GM06990 (cell line): ENCODE data around the gene HOXC12.

ENCODE experiments used
- DNase-seq: peaks from one replicate; pipeline ENCODE4 v3.0.0-alpha.2; 2011; ENCODE audit not compliant: insufficient read length; ENCODE audit errors: extremely low read depth
- H3K27me3 ChIP-seq: replicated peaks from 2 replicates; pipeline ENCODE4 v1.6.0; 2011; ENCODE audit warnings: low read length; ENCODE audit not compliant: control insufficient read depth, insufficient read depth
- H3K36me3 ChIP-seq: 2 replicates; pipeline ENCODE4 v1.5.1; 2011; ENCODE audit warnings: low read length; ENCODE audit not compliant: control insufficient read depth, insufficient read depth
- H3K4me3 ChIP-seq: replicated peaks from 2 replicates; pipeline ENCODE4 v1.5.1; 2011; ENCODE audit warnings: low read depth, mild to moderate bottlenecking, control low read depth, low read length
- TF ChIP-seq, protein P1 (sequence below): IDR thresholded peaks from 2 replicates; pipeline ENCODE4 v1.5.1; 2011; ENCODE audit warnings: low read length, control low read depth, mild to moderate bottlenecking, inconsistent platforms; ENCODE audit not compliant: insufficient read depth, poor library complexity, severe bottlenecking

HOXC12 gene

DNA sequence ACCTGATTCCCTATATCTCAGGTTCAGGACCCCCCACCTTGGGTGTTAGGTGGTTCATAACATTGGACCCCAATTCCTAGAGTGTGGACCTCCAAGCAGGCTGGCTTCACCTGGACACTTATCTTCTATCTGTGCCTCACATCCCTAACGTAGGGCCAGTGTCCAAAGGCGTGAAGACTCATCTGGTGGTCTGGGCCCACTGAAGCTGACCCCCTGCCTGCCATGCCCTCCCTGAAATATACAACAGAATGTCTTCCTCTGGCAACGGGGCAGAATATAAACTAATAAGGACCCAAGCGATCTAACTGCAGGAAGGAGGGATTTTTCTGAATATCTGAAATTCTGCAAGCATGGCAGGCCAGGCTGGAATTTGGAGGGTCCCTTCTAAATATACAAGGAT, 10.5 kb upstream of the HOXC12 start:
- no peak for DNase-seq
- H3K36me3 ChIP-seq = no peaks in the 10 kb centered on the region
- peaks cover 6% of the 10 kb centered on the region for H3K27me3 ChIP-seq
- no peak overlapping the region for H3K4me3 ChIP-seq
- TF ChIP-seq, protein P1, sequence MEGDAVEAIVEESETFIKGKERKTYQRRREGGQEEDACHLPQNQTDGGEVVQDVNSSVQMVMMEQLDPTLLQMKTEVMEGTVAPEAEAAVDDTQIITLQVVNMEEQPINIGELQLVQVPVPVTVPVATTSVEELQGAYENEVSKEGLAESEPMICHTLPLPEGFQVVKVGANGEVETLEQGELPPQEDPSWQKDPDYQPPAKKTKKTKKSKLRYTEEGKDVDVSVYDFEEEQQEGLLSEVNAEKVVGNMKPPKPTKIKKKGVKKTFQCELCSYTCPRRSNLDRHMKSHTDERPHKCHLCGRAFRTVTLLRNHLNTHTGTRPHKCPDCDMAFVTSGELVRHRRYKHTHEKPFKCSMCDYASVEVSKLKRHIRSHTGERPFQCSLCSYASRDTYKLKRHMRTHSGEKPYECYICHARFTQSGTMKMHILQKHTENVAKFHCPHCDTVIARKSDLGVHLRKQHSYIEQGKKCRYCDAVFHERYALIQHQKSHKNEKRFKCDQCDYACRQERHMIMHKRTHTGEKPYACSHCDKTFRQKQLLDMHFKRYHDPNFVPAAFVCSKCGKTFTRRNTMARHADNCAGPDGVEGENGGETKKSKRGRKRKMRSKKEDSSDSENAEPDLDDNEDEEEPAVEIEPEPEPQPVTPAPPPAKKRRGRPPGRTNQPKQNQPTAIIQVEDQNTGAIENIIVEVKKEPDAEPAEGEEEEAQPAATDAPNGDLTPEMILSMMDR = no peak

GRCh38 chr12:53944907-53945847, 9.5 kb upstream of the HOXC12 start:
- Histone ChIP-seq H3K4me3 (no peak overlapping the region), H3K27me3 (peaks cover 6% of the 10 kb centered on the region), H3K36me3 (no peaks in the 10 kb centered on the region)
- no peak for DNase-seq
- TF ChIP-seq, protein P1 = no peak

DNA sequence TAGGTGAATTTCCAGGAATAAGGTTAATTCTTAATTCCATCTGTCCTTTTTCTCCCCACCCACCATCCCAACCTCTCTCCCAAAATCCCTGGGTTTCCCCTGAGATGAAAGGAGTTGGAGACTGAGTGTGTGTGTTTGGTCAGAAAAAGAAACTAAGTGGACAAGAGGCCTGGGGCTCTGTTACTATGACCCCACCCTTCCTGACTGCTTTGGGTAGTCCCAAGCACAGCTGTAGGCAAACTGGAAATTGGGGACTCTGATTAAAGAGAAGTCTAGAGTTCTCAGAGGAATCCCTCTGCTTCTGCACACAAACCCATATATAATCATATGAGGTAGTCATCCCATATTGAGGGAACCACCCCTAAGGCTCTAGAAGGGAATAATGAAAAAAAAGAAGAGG, 7.0 kb upstream of the HOXC12 start:
- no peaks in the 10 kb centered on the region for H3K36me3 ChIP-seq
- H3K4me3 ChIP-seq = no peak overlapping the region
- H3K27me3 ChIP-seq = peaks cover 8% of the 10 kb centered on the region
- no peak for DNase-seq
- TF ChIP-seq, protein P1 = no peak

GRCh38 chr12:53948650-53949593, 5.8 kb upstream of the HOXC12 start:
- Histone ChIP-seq H3K36me3 (no peaks in the 10 kb centered on the region), H3K4me3 (no peak overlapping the region), H3K27me3 (peaks cover 10% of the 10 kb centered on the region)
- TF ChIP-seq, protein P1 = no peak
- DNase-seq = no peak

DNA sequence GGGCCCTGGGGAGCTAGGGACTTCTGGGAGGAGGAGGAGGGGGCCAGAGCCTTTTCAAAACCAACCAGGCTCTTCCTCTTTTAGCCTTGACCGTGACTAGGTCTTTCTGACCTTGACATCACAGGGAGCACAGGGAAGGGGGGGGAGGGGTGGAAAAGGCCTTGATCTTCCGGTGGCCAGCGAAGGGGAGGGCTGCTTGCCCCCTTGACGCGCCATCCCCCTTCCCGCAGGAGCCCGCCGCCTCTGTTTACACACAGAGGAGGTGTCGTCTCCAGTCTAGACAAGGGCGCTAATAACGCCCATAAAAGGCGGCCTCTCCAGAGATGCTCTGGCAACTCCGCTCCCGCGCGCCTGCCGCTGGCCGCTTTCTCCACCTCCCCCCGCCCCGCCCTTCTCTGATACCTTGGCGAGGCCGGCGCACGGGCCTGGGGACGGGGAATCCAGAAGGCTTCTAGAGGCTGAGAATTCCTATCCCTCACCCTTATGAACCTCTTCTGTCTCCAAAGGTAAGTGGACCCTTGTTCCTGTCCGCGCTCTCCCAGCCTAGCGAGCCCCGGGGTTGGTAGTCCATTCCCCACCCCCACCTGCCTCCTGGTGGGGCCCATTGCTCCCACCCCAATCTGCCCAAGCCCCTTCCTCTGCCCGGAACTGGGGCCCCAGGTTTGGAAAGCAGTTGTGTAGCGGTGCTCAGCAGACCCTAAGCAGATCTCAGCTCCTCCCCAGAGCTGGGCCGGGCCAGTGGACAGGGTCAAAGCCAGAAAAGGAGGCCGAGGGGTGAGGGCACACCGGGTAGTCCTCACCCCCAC, 4.9 kb upstream of the HOXC12 start:
- TF ChIP-seq, protein P1 = no peak
- H3K4me3 ChIP-seq = no peak overlapping the region
- H3K36me3 ChIP-seq = no peaks in the 10 kb centered on the region
- H3K27me3 ChIP-seq = peaks cover 8% of the 10 kb centered on the region
- no peak for DNase-seq
